ENCODE data around the gene LDLRAD4. TPM values are rescaled to one million over a fixed set of nuclear protein-coding genes. Genes with fewer than 3 reads are reported as not detected.

The LDLRAD4 gene
- total RNA-seq, 1 donor = 0.54 TPM

GRCh38 chr18:13354402-13354801 lies 135.8 kb downstream of the LDLRAD4 start:
- DNase-seq (ENCODE audit: low read depth) = no peak
- no peak overlapping the region for H3K4me3 ChIP-seq (ENCODE audit: low read depth, low read length)
- TF ChIP-seq CTCF (IDR thresholded peaks at IDR 0.05; ENCODE audit: insufficient read depth, low read length) = no peak

DNA sequence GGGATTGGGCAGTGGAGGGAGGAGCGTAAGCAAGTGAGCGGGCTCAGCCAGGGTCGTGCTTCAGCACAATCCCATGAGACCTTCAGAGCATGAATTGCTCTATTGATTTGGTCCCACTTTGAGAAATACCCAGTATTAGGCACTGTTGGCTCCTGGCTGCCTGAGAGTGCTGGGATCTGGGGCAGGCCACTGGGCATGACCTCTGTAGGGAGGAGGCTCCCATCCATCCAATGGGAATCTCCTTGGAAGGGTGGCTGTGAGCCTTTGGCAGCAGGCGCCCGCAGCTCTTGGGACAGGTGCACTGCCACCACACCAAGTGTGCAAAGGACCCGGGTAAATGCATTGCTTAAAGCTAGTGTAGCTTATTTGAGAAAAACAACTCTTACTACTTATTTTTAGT lies 137.5 kb downstream of the LDLRAD4 start:
- no peak for DNase-seq (ENCODE audit: low read depth)
- no peak overlapping the region for H3K4me3 ChIP-seq (ENCODE audit: low read depth, low read length)
- no peak for TF ChIP-seq CTCF (IDR thresholded peaks at IDR 0.05; ENCODE audit: insufficient read depth, low read length)

- no peak overlapping the region for H3K4me3 ChIP-seq (ENCODE audit: low read depth, low read length)
- no peak for TF ChIP-seq CTCF (IDR thresholded peaks at IDR 0.05; ENCODE audit: insufficient read depth, low read length)
- no peak for DNase-seq (ENCODE audit: low read depth)
Measured at GRCh38 chr18:13357289-13357688, 138.7 kb downstream of the LDLRAD4 start.

GRCh38 chr18:13359210-13359609 lies 140.7 kb downstream of the LDLRAD4 start:
- DNase-seq (ENCODE audit: low read depth) = no peak
- no peak for TF ChIP-seq CTCF (IDR thresholded peaks at IDR 0.05; ENCODE audit: insufficient read depth, low read length)
- H3K4me3 ChIP-seq (ENCODE audit: low read depth, low read length) = no peak overlapping the region

- no peak for TF ChIP-seq CTCF (IDR thresholded peaks at IDR 0.05; ENCODE audit: insufficient read depth, low read length)
Measured at GRCh38 chr18:13361431-13361830, 142.9 kb downstream of the LDLRAD4 start.

GRCh38 chr18:13362051-13362450 lies 143.5 kb downstream of the LDLRAD4 start:
- no peak overlapping the region for H3K4me3 ChIP-seq (ENCODE audit: low read depth, low read length)
- DNase-seq (ENCODE audit: low read depth) = no peak
- no peak for TF ChIP-seq CTCF (IDR thresholded peaks at IDR 0.05; ENCODE audit: insufficient read depth, low read length)

More at GRCh38 chr18:13361431-13361830, 142.9 kb downstream of the LDLRAD4 start:
- H3K4me3 ChIP-seq (ENCODE audit: low read depth, low read length) = no peak overlapping the region
- DNase-seq (ENCODE audit: low read depth) = no peak

DNA sequence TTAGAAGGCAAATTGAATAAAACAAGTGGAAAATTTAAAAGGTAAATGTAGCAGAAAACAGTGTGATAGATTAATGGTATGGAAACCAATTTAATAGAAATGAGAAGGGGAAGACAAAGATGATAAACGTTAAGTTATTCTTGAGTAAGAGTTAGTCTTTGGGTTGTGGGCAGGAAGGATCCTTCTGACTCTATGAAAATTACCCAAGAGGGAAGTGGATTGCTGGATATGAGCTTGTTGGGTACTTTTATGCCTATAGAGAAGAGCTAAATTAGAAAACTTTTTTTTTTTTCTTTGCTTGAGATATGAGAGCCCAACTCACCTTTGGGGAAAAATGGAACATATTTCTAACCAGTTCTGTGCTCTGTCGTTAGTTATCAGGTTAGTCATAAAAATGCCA lies 144.0 kb downstream of the LDLRAD4 start:
- H3K4me3 ChIP-seq (ENCODE audit: low read depth, low read length) = no peak overlapping the region
- no peak for DNase-seq (ENCODE audit: low read depth)
- TF ChIP-seq CTCF (IDR thresholded peaks at IDR 0.05; ENCODE audit: insufficient read depth, low read length) = no peak
